ENCODE measurements around the gene APBB2. TPM values are rescaled to one million over a fixed set of nuclear protein-coding genes. Genes with fewer than 3 reads are reported as not detected.
A peak's percentile ranks its signal among the peaks of the same experiment; 100 is the strongest.

Gene APBB2
- total RNA-seq, 1 donor from 2014 or later = 82.9 TPM

- DNase-seq = no peak
Observed at GRCh38 chr4:41133454-41134018, 80.8 kb downstream of the APBB2 start.

- DNase-seq = no peak
Observed at GRCh38 chr4:41132055-41132683, 82.2 kb downstream of the APBB2 start.

GRCh38 chr4:41129936-41130440 is 84.4 kb downstream of the APBB2 start:
- no peak for DNase-seq

GRCh38 chr4:41129128-41129754 is 85.1 kb downstream of the APBB2 start:
- DNase-seq = peak; percentile 14

DNA sequence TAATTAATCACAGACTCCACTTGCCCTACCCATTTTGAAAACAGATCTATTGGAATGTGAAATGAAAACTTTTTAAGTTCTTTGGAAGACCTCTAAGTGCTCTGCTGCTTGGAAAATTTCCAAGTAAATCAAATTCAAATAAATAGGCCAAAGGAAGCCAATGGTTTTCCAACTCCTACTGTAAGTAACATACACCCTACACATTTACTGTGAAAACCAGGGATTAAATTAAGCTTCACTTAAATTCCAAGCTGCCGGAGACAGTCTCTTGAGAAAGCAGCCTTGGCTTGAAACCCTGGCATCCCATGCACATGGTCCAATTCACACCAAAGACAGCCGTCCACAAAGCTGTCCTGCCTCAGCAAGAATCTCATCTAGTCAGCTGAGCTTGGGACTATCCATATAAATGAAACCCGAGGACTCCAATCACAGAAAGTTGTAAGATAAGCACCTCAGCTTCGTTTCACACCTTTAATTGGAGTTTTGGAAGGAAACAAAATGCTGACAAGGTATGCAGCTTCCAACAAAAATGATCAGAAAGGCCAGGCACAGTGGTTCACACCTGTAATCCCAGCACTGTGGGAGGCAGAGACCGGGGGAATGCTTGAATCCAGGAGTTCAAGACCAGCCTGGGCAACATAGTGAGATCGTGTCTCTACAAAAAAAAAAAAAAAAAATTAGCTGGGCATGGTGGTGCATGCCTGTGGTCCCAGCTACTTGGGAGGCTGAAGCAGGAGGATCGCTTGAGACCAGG is 88.6 kb downstream of the APBB2 start:
- peak; percentile 21 for DNase-seq

GRCh38 chr4:41124916-41125548 is 89.3 kb downstream of the APBB2 start:
- DNase-seq = no peak

GRCh38 chr4:41122775-41123174 is 91.6 kb downstream of the APBB2 start:
- DNase-seq = no peak

DNA sequence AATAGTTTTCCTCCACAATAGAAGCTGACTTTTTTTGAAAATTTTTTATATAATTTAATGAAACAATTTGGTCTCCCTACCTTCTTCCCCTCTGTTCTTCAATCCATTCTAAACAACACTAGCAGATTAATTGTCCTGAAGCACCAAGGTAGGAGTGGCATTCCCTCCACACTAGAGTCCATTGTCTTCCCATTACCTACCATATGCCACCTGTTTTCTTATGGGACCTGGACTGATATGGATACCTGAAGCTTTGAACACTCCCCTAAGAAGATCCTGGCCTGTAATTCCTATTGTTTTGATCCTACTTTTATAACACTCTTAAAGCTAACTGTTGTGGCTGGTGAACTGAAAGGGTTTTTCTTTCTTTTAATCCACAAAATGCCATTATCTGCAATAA is 92.0 kb downstream of the APBB2 start:
- no peak for DNase-seq

DNA sequence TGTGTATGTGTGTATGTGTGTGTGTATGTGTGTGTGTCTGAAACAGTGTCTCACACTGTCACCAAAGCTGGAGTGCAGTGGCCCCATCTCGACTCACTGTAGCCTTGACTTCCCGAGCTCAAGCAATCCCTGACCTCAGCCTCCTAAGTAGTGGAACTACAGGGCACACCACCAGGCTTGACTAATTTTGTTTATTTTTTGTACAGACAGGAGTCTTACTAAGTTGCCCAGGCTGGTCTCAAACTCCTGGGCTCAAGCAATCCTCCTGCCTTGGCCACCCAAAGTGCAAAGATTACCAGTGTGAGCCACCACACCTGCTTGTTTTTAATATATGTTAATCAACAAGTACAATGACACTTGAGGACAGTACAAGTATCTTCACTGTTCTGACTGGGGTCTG is 92.4 kb downstream of the APBB2 start:
- no peak for DNase-seq

GRCh38 chr4:41120297-41121217 is 93.8 kb downstream of the APBB2 start:
- no peak for DNase-seq

GRCh38 chr4:41119867-41120295 is 94.5 kb downstream of the APBB2 start:
- no peak for DNase-seq

DNA sequence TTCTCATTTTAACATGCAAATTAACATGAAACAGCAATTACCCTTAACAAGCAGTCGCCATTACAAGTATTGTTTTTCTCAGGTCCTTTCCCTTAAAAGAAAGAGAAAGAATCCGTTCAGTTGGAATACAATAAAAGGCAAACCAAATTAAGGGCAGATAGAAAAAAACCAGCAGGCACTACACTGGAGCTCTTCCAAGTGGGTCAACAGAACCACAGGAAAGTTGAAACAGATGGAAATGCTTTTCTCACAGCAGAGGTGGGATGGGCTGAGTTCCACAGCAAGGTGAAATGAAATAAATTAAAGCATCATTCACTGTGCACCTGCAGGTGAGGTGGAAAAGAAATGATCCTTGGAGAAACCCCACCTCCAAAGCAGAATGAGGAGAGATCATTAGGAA is 102.6 kb downstream of the APBB2 start:
- DNase-seq = no peak

- no peak for DNase-seq
Observed at GRCh38 chr4:41110050-41110449, 104.3 kb downstream of the APBB2 start.

DNA sequence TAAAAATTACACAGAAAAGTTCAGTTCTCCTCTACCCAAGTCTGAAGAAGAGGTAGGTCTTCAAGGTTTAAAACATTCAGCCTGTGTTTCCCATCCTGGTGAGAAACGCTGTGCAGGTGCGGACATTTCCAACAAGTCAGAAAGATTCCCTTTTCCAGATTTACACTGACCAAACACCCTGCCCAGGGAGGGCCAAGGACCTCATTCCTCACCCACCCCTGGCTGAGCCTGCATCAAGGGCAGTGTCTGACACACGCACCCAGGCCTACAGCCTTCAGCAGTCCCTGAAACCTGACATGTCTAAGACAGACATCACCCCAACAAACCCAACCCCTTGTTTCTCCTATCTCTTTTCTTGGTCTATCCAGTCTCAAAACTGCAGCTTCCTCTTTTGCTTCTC is 105.9 kb downstream of the APBB2 start:
- DNase-seq = no peak

- DNase-seq = no peak
Observed at GRCh38 chr4:41106694-41107419, 107.5 kb downstream of the APBB2 start.

GRCh38 chr4:41106081-41106480 is 108.3 kb downstream of the APBB2 start:
- DNase-seq = no peak

- DNase-seq = no peak
Observed at GRCh38 chr4:41104155-41104554, 110.2 kb downstream of the APBB2 start.

DNA sequence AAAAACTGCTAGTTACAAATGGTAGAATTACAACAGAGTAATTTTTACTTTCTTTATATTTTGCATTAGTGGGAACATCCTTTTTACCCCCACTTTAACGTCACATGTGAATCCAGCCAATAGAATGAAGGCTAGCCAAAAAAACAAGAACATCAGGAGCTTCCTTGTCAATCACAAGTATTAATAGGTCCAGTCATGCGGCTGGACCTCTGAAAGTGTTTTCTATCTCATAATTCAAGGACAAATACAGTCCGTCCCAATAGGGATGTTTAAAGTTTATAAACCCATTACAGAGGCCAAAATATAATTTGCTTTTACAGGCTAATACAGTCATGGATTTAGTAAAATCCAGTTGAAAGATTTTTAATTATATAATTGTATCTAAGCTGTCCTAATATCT is 110.7 kb downstream of the APBB2 start:
- DNase-seq = no peak

- DNase-seq = no peak
Observed at GRCh38 chr4:41102414-41103092, 111.8 kb downstream of the APBB2 start.
